ENCODE measurements around the gene GALNT7. TPM values are rescaled to one million over a fixed set of nuclear protein-coding genes. Genes with fewer than 3 reads are reported as not detected.
A peak's percentile ranks its signal among the peaks of the same experiment; 100 is the strongest.

GALNT7 gene
- total RNA-seq, 1 experiment from 2014 or later: 28.9 TPM

DNA sequence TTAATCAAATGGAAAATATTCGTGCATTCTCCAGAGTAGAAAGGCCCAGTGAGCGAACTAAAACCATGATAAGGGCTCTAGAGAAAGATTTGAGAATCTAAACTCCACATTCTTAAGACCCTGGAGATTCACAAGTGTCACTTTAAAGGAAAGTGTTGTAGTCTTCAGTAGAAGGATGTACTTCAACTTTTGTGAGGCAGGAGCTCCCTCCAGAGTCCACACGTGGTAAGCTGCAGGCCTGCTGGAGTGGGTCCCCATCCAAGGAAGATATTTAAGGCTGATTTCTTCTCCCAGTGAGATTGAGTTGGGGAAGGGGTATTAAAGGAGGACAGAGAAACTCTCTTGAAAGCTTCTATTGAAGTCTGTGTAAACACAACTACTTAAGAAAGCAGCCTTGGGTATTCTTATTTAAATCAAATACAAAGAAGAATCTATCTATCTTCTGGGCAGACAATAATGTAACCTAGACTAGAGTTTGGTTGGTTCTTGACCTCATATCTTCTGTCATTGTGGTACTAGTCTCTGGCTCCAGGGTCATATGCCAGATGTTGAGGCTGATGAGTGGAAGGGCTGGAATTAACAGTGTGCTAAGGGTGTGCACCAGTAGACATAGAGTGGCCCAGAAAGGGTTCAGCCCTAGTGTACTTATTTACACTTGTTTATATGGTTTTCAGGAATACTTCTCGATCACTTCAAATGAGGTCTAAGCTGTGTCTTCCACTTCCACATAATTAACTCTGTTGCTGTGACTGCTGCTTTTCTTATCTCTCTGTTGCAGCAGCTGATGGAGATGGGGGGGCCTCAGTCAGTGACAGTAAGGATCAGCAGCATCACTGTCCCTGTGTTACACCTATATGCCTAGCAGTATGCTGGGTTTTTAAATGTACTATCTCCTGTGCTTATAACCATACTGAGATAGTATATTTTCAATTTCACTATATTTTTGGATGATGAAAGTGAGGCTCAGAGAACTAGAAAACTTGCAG is 89.4 kb downstream of the GALNT7 start:
- Histone ChIP-seq H3K9me2 (replicated peaks; ENCODE audit: insufficient read depth, low read length) (no peaks in the 10 kb centered on the region), H4K20me1 (ENCODE audit: insufficient read depth, low read depth, low read length) (no peaks in the 10 kb centered on the region), H2AFZ (ENCODE audit: low read length) (no peak overlapping the region), H3K27me3 (ENCODE audit: low read length) (no peaks in the 10 kb centered on the region), H3K4me3 (ENCODE audit: low read length) (no peak overlapping the region), H3K27ac (ENCODE audit: low read length) (peak overlapping the region; percentile 47), H3K9me3 (ENCODE audit: low read length) (no peaks in the 10 kb centered on the region), H3K4me2 (ENCODE audit: low read depth, low read length, poor library complexity, severe bottlenecking) (no peak overlapping the region), H3K9ac (ENCODE audit: low read length) (no peak overlapping the region), H3K79me2 (ENCODE audit: low read length) (peaks cover 88% of the 10 kb centered on the region), H3K36me3 (ENCODE audit: insufficient read depth, low read length) (no peaks in the 10 kb centered on the region), H3K4me1 (ENCODE audit: low read length) (peaks cover 49% of the 10 kb centered on the region)
- DNase-seq: peak; percentile 79

DNA sequence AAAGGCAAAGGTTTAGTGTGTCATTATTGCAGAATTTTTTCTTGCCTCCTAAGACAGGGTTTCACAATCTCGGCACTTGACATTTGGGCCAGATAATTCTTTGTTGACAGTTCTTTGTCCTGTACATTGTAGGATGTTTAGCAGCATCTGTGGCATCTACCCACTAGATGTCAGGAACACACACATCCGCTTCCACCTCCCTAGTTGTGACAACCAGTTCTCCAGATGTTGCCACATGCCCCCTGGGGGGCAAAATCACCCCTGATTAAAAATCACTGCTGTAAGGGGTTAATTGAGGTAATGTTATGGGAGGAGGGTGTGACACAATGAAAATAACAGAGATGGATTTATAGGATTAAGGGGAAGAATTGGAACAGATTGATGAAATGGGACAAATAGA is 90.3 kb downstream of the GALNT7 start:
- Histone ChIP-seq H3K4me3 (ENCODE audit: low read length) (no peak overlapping the region), H3K9me3 (ENCODE audit: low read length) (no peaks in the 10 kb centered on the region), H4K20me1 (ENCODE audit: insufficient read depth, low read depth, low read length) (no peaks in the 10 kb centered on the region), H2AFZ (ENCODE audit: low read length) (no peak overlapping the region), H3K9ac (ENCODE audit: low read length) (no peak overlapping the region), H3K9me2 (replicated peaks; ENCODE audit: insufficient read depth, low read length) (no peaks in the 10 kb centered on the region), H3K27me3 (ENCODE audit: low read length) (no peaks in the 10 kb centered on the region), H3K4me1 (ENCODE audit: low read length) (peaks cover 47% of the 10 kb centered on the region), H3K4me2 (ENCODE audit: low read depth, low read length, poor library complexity, severe bottlenecking) (no peak overlapping the region), H3K36me3 (ENCODE audit: insufficient read depth, low read length) (no peaks in the 10 kb centered on the region), H3K27ac (ENCODE audit: low read length) (no peak overlapping the region), H3K79me2 (ENCODE audit: low read length) (peaks cover 88% of the 10 kb centered on the region)
- no peak for DNase-seq

- Histone ChIP-seq H3K4me3 (ENCODE audit: low read length) (no peak overlapping the region), H4K20me1 (ENCODE audit: insufficient read depth, low read depth, low read length) (no peaks in the 10 kb centered on the region), H3K4me1 (ENCODE audit: low read length) (peaks cover 50% of the 10 kb centered on the region), H3K9me3 (ENCODE audit: low read length) (no peaks in the 10 kb centered on the region), H3K36me3 (ENCODE audit: insufficient read depth, low read length) (no peaks in the 10 kb centered on the region), H3K9ac (ENCODE audit: low read length) (no peak overlapping the region), H3K4me2 (ENCODE audit: low read depth, low read length, poor library complexity, severe bottlenecking) (no peak overlapping the region), H3K27me3 (ENCODE audit: low read length) (no peaks in the 10 kb centered on the region), H3K79me2 (ENCODE audit: low read length) (peaks cover 89% of the 10 kb centered on the region), H3K9me2 (replicated peaks; ENCODE audit: insufficient read depth, low read length) (no peaks in the 10 kb centered on the region), H3K27ac (ENCODE audit: low read length) (no peak overlapping the region), H2AFZ (ENCODE audit: low read length) (no peak overlapping the region)
- no peak for DNase-seq
These were observed 90.7 kb downstream of the GALNT7 start for GRCh38 chr4:173259310-173259709.

DNA sequence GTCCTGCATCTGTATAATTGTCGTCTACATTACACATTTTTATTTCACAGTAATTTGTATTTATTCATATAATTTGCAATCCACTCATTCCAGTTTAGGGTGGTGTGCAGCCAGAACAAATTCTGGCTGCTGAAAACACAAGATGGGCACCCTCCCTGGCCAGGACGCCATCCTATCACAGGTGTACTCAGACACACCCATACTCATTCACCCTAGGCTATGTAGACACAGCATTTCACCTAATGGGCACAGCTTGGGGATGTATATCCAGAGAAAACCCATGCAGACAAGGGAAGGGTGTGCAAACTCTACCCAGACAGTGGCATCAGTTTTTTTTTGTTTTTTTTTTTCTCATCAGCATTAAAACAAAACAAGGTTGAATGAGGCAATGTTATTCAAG is 92.4 kb downstream of the GALNT7 start:
- H3K79me2 ChIP-seq (ENCODE audit: low read length): peaks cover 87% of the 10 kb centered on the region
- no peaks in the 10 kb centered on the region for H3K9me2 ChIP-seq (replicated peaks; ENCODE audit: insufficient read depth, low read length)
- H3K4me1 ChIP-seq (ENCODE audit: low read length): peaks cover 37% of the 10 kb centered on the region
- no peak overlapping the region for H3K27ac ChIP-seq (ENCODE audit: low read length)
- no peak overlapping the region for H3K4me3 ChIP-seq (ENCODE audit: low read length)
- H3K27me3 ChIP-seq (ENCODE audit: low read length): no peaks in the 10 kb centered on the region
- H2AFZ ChIP-seq (ENCODE audit: low read length): no peak overlapping the region
- no peak for DNase-seq
- no peaks in the 10 kb centered on the region for H3K36me3 ChIP-seq (ENCODE audit: insufficient read depth, low read length)
- H3K9me3 ChIP-seq (ENCODE audit: low read length): no peaks in the 10 kb centered on the region
- no peaks in the 10 kb centered on the region for H4K20me1 ChIP-seq (ENCODE audit: insufficient read depth, low read depth, low read length)
- H3K4me2 ChIP-seq (ENCODE audit: low read depth, low read length, poor library complexity, severe bottlenecking): no peak overlapping the region
- no peak overlapping the region for H3K9ac ChIP-seq (ENCODE audit: low read length)

GRCh38 chr4:173262375-173262774 is 93.8 kb downstream of the GALNT7 start:
- Histone ChIP-seq H3K27me3 (ENCODE audit: low read length) (no peaks in the 10 kb centered on the region), H3K9me2 (replicated peaks; ENCODE audit: insufficient read depth, low read length) (no peaks in the 10 kb centered on the region), H3K9me3 (ENCODE audit: low read length) (no peaks in the 10 kb centered on the region), H3K4me3 (ENCODE audit: low read length) (no peak overlapping the region), H2AFZ (ENCODE audit: low read length) (no peak overlapping the region), H3K79me2 (ENCODE audit: low read length) (peaks cover 84% of the 10 kb centered on the region), H3K9ac (ENCODE audit: low read length) (no peak overlapping the region), H3K27ac (ENCODE audit: low read length) (no peak overlapping the region), H3K36me3 (ENCODE audit: insufficient read depth, low read length) (no peaks in the 10 kb centered on the region), H3K4me1 (ENCODE audit: low read length) (peaks cover 25% of the 10 kb centered on the region), H4K20me1 (ENCODE audit: insufficient read depth, low read depth, low read length) (no peaks in the 10 kb centered on the region), H3K4me2 (ENCODE audit: low read depth, low read length, poor library complexity, severe bottlenecking) (no peak overlapping the region)
- no peak for DNase-seq

GRCh38 chr4:173264245-173264644 is 95.6 kb downstream of the GALNT7 start:
- no peak for DNase-seq
- no peak overlapping the region for H3K9ac ChIP-seq (ENCODE audit: low read length)
- no peak overlapping the region for H3K4me2 ChIP-seq (ENCODE audit: low read depth, low read length, poor library complexity, severe bottlenecking)
- H3K9me3 ChIP-seq (ENCODE audit: low read length): no peaks in the 10 kb centered on the region
- peak overlapping the region; percentile 30; the same call in 1 of the 2 replicates for H3K27ac ChIP-seq (ENCODE audit: low read length)
- no peaks in the 10 kb centered on the region for H3K9me2 ChIP-seq (replicated peaks; ENCODE audit: insufficient read depth, low read length)
- H3K4me1 ChIP-seq (ENCODE audit: low read length): peaks cover 22% of the 10 kb centered on the region
- no peaks in the 10 kb centered on the region for H4K20me1 ChIP-seq (ENCODE audit: insufficient read depth, low read depth, low read length)
- H3K27me3 ChIP-seq (ENCODE audit: low read length): no peaks in the 10 kb centered on the region
- no peak overlapping the region for H2AFZ ChIP-seq (ENCODE audit: low read length)
- H3K4me3 ChIP-seq (ENCODE audit: low read length): no peak overlapping the region
- H3K36me3 ChIP-seq (ENCODE audit: insufficient read depth, low read length): no peaks in the 10 kb centered on the region
- H3K79me2 ChIP-seq (ENCODE audit: low read length): peaks cover 81% of the 10 kb centered on the region

DNA sequence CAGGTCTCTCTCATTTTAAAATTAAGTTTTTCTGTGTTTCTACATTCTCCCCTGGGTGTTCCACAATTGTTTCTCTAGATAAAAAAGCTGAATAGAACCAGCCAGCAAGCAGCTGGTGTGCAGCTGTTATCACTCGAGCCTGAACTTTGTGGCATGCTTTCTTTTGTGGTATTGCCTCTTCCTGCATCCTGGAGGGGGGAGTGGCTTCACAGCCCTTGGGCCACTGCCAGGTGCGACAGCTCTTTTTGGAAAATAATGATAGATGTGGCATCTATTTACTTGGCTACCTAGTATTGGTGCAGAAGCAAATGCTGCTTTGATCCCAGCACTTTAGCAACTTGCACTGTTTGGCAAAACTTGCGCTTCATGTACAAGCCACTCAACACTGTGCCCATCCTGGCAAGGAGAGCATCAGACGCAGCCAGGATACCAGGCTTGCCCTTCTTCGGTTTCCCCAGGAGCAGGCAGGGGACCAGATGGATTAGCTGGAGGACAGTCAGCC is 96.1 kb downstream of the GALNT7 start:
- no peaks in the 10 kb centered on the region for H3K36me3 ChIP-seq (ENCODE audit: insufficient read depth, low read length)
- H3K4me1 ChIP-seq (ENCODE audit: low read length): peaks cover 22% of the 10 kb centered on the region
- H3K27ac ChIP-seq (ENCODE audit: low read length): peak overlapping the region; percentile 30; the same call in 1 of the 2 replicates
- H4K20me1 ChIP-seq (ENCODE audit: insufficient read depth, low read depth, low read length): no peaks in the 10 kb centered on the region
- peaks cover 81% of the 10 kb centered on the region for H3K79me2 ChIP-seq (ENCODE audit: low read length)
- no peak overlapping the region for H3K4me2 ChIP-seq (ENCODE audit: low read depth, low read length, poor library complexity, severe bottlenecking)
- H3K9me2 ChIP-seq (replicated peaks; ENCODE audit: insufficient read depth, low read length): no peaks in the 10 kb centered on the region
- H3K27me3 ChIP-seq (ENCODE audit: low read length): no peaks in the 10 kb centered on the region
- no peak overlapping the region for H3K4me3 ChIP-seq (ENCODE audit: low read length)
- H3K9ac ChIP-seq (ENCODE audit: low read length): no peak overlapping the region
- H3K9me3 ChIP-seq (ENCODE audit: low read length): no peaks in the 10 kb centered on the region
- H2AFZ ChIP-seq (ENCODE audit: low read length): no peak overlapping the region
- no peak for DNase-seq

DNA sequence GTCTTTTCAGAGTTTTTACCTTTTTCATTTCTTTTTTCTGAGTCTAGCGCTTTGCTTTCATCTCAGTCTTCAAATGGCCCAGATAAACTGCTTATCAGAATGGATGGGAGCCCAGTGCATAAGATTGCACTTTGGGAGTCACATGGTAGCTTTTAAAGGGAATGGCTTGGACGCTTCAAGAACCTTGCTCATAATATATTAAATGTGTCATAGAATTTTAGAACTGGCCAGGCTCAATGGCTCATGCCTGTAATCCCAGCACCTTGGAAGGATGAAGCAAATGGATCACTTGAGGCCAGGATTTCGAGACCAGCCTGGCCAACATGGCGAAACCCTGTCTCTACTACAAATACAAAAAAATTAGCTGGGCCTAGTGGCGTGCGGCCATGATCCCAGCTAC is 97.1 kb downstream of the GALNT7 start:
- peaks cover 83% of the 10 kb centered on the region for H3K79me2 ChIP-seq (ENCODE audit: low read length)
- H3K27me3 ChIP-seq (ENCODE audit: low read length): no peaks in the 10 kb centered on the region
- no peaks in the 10 kb centered on the region for H4K20me1 ChIP-seq (ENCODE audit: insufficient read depth, low read depth, low read length)
- no peaks in the 10 kb centered on the region for H3K9me2 ChIP-seq (replicated peaks; ENCODE audit: insufficient read depth, low read length)
- DNase-seq: no peak
- no peak overlapping the region for H3K4me2 ChIP-seq (ENCODE audit: low read depth, low read length, poor library complexity, severe bottlenecking)
- H3K9ac ChIP-seq (ENCODE audit: low read length): no peak overlapping the region
- no peaks in the 10 kb centered on the region for H3K9me3 ChIP-seq (ENCODE audit: low read length)
- H2AFZ ChIP-seq (ENCODE audit: low read length): no peak overlapping the region
- H3K4me1 ChIP-seq (ENCODE audit: low read length): peaks cover 22% of the 10 kb centered on the region
- H3K4me3 ChIP-seq (ENCODE audit: low read length): no peak overlapping the region
- no peak overlapping the region for H3K27ac ChIP-seq (ENCODE audit: low read length)
- H3K36me3 ChIP-seq (ENCODE audit: insufficient read depth, low read length): no peaks in the 10 kb centered on the region

All from Karpas-422 (cell line).